OCI-LY7 (cell line): Measurements from ENCODE around the gene TPCN2. TPM values are rescaled to one million over a fixed set of nuclear protein-coding genes. Genes with fewer than 3 reads are reported as not detected.

Source experiments
- BruUV-seq: library from RNA; stranded (reverse); fragments of 400-500 nt; replicated peaks from 2 replicates; lab custom pipeline; 2021; lab: Mats Ljungman, UMichigan
- CTCF ChIA-PET: fragments of 300-600 bp; sonication (Branson Sonifier 250); formaldehyde crosslinking; loops from one replicate; lab custom pipeline; 2022; ENCODE audit warnings: antibody characterized with exemption; ENCODE audit not compliant: unreplicated experiment; lab: Charles Lee
- POLR2A ChIA-PET: fragments of 300-600 bp; sonication (Branson Sonifier 250); formaldehyde crosslinking; loops from one replicate; lab custom pipeline; 2022; ENCODE audit warnings: antibody characterized with exemption; lab: Charles Lee
- DNase-seq: peaks from one replicate; pipeline ENCODE4 v3.0.0-alpha.2; 2015; ENCODE audit warnings: low spot score
- H2AFZ ChIP-seq: fragments of 200-600 bp; sonication (generic), shearing (Covaris generic); 2 replicates; pipeline ENCODE4 v1.6.1; 2014; ENCODE audit warnings: mild to moderate bottlenecking, antibody characterized with exemption, low read length, moderate library complexity
- H3K27ac ChIP-seq: fragments of 200-600 bp; sonication (generic); 2 replicates; pipeline ENCODE4 v1.5.1; 2014; ENCODE audit warnings: mixed run types, low read depth, mild to moderate bottlenecking, moderate library complexity, low read length, inconsistent platforms; ENCODE audit not compliant: poor library complexity, severe bottlenecking
- H3K36me3 ChIP-seq: fragments of 200-600 bp; sonication (generic); 2 replicates; pipeline ENCODE4 v1.6.1; 2014; ENCODE audit warnings: mild to moderate bottlenecking, antibody characterized with exemption, low read length, moderate library complexity, mixed read lengths; ENCODE audit not compliant: insufficient read depth
- H3K4me1 ChIP-seq: fragments of 200-600 bp; sonication (generic); 2 replicates; pipeline ENCODE4 v1.5.1; 2014; ENCODE audit warnings: mild to moderate bottlenecking, low read length; ENCODE audit not compliant: insufficient read depth, poor library complexity, severe bottlenecking
- H3K4me2 ChIP-seq: fragments of 200-600 bp; sonication (generic); 2 replicates; pipeline ENCODE4 v1.6.1; 2014; ENCODE audit warnings: mild to moderate bottlenecking, low read length
- H3K4me3 ChIP-seq: fragments of 200-600 bp; sonication (generic); 2 replicates; pipeline ENCODE4 v1.5.1; 2014; ENCODE audit warnings: mild to moderate bottlenecking, low read depth, low read length; ENCODE audit not compliant: poor library complexity, severe bottlenecking
- H3K79me2 ChIP-seq: fragments of 200-600 bp; sonication (generic); 2 replicates; pipeline ENCODE4 v1.6.1; 2016; ENCODE audit warnings: low read depth, mild to moderate bottlenecking, low read length, moderate library complexity, mixed read lengths; ENCODE audit not compliant: insufficient read depth
- H3K9me2 ChIP-seq: fragments of 200-600 bp; sonication (generic); 2 replicates; pipeline ENCODE4 v1.6.1; 2016; ENCODE audit warnings: mild to moderate bottlenecking, low read length, mixed read lengths; ENCODE audit not compliant: insufficient read depth
- H3K9me3 ChIP-seq: fragments of 200-600 bp; sonication (generic); 2 replicates; pipeline ENCODE4 v1.6.1; 2014; ENCODE audit warnings: mild to moderate bottlenecking, mixed run types, low read length, mixed read lengths
- H4K20me1 ChIP-seq: fragments of 200-600 bp; sonication (generic); 2 replicates; pipeline ENCODE4 v1.6.1; 2014; ENCODE audit warnings: mild to moderate bottlenecking, antibody characterized with exemption, low read length, moderate library complexity, mixed read lengths; ENCODE audit not compliant: insufficient read depth
- EZH2phosphoT487 ChIP-seq: fragments of 200-600 bp; sonication (generic); IDR thresholded peaks from 2 replicates; pipeline ENCODE4 v1.6.1; 2018; ENCODE audit warnings: low read depth, borderline replicate concordance, mild to moderate bottlenecking, mixed run types, antibody characterized with exemption, low read length, moderate library complexity, mixed read lengths
- intact Hi-C: fragments of 100-400 bp; cut with micrococcal nuclease; formaldehyde crosslinking; loops from one replicate; pipeline ENCODE4 v1.10.0; 2022; ENCODE audit not compliant: unreplicated experiment
- total RNA-seq, 2 experiments: library from RNA; depleted of rRNA in 1 of 2; stranded (reverse); fragments of >200 nt in 1 of 2; shearing (Covaris generic) in 1 of 2; gene quantifications; 2 replicates each; pipeline ENCODE4 v1.2.3, GENCODE V29; 2014 to 2022
- TF ChIP-seq, protein P1 (sequence below): fragments of 200-600 bp; sonication (generic); conservative IDR thresholded peaks from 2 replicates; pipeline ENCODE4 v1.5.1; 2014; ENCODE audit warnings: mild to moderate bottlenecking, antibody characterized with exemption, low read length, moderate library complexity, mixed read lengths

TPCN2 gene
- total RNA-seq, 2 experiments from 2014 or later = 21.5 to 65.2 TPM

DNA sequence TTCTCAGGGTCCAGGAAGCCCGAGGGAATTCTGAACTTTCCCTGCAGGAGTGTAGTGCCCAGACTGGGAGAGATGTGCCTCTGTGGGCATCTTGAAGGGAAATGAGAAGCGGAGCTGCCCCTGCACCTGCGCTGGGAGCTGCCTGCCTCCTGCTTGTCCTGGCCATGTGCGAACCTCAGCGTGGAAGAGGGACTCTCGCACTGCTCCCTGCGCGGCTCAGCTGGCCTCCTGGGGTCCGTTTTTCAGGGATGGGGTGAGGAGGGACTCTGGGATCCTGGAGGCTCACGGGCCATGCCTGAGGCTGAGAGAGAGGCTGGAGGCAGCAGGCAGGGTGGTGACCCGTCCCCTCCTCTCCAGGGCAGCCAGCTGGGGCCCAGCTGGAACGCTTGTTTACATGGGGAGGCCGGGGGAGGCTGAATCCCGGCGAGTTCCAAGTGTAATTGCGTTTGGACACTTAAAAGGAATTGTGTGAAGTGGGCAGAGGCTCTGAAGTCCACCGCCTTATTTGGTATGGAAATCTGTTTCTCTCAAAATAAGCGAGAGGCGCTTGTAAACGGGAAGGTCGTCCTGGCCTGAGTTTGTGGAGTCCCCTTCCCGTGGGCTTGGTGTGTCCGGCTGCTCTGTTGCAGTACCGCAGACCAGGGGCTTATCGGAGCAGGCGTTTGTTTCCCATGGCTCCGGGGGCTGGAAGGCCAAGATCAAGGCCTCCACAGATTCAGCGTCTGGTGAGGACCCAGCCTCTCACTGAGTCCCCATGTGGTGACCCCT is 34.5 kb upstream of the TPCN2 start:
- H3K9me2 ChIP-seq = no peaks in the 10 kb centered on the region
- H3K27ac ChIP-seq = no peak overlapping the region
- H3K36me3 ChIP-seq = no peaks in the 10 kb centered on the region
- no peaks in the 10 kb centered on the region for H3K79me2 ChIP-seq
- no TSS peak for BruUV-seq
- no peak for DNase-seq
- H2AFZ ChIP-seq = no peak overlapping the region
- no peaks in the 10 kb centered on the region for H3K9me3 ChIP-seq
- intact Hi-C loops = no loop called here
- ChIA-PET POLR2A (no interaction called here), CTCF (no interaction called here)
- H4K20me1 ChIP-seq = no peaks in the 10 kb centered on the region
- H3K4me1 ChIP-seq = peaks cover 6% of the 10 kb centered on the region
- TF ChIP-seq EZH2phosphoT487 = no peak
- TF ChIP-seq, protein P1, sequence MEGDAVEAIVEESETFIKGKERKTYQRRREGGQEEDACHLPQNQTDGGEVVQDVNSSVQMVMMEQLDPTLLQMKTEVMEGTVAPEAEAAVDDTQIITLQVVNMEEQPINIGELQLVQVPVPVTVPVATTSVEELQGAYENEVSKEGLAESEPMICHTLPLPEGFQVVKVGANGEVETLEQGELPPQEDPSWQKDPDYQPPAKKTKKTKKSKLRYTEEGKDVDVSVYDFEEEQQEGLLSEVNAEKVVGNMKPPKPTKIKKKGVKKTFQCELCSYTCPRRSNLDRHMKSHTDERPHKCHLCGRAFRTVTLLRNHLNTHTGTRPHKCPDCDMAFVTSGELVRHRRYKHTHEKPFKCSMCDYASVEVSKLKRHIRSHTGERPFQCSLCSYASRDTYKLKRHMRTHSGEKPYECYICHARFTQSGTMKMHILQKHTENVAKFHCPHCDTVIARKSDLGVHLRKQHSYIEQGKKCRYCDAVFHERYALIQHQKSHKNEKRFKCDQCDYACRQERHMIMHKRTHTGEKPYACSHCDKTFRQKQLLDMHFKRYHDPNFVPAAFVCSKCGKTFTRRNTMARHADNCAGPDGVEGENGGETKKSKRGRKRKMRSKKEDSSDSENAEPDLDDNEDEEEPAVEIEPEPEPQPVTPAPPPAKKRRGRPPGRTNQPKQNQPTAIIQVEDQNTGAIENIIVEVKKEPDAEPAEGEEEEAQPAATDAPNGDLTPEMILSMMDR = no peak
- no peak overlapping the region for H3K4me3 ChIP-seq
- no peak overlapping the region for H3K4me2 ChIP-seq

DNA sequence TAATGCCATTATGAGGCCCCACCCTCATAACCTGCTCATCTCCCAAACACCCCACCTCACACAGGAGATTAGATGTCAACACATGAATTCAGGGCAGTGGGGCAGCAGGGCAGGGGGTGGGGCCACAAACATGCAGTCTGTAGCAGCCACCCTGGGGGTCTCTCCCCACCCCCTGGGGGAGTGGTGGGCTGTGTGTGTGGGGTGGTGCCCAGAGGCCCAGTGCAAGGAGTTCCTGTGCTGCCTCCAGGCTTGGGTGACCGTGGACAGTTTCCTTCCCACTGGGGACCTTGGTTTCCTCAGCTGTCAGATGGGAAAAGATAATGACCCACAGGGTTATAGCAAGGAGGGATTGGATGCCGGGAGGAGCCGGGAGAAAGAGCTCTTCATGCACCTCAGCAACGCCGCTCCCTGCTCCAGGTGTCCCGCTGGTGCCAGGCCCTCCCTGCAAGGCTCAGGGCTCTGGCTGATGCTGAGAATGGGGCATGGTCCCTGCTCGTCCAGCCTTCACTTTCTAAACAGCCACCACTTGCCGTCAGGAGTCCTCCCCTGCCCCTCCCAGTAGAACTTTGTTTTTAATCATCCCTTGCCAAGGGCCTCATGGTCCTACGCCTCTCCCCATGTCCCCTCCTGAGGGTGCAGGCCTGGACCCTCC is 33.7 kb upstream of the TPCN2 start:
- no peak overlapping the region for H2AFZ ChIP-seq
- H3K9me2 ChIP-seq = no peaks in the 10 kb centered on the region
- intact Hi-C loops = no loop called here
- H3K79me2 ChIP-seq = no peaks in the 10 kb centered on the region
- H3K4me1 ChIP-seq = peaks cover 6% of the 10 kb centered on the region
- no peak for DNase-seq
- no peaks in the 10 kb centered on the region for H3K36me3 ChIP-seq
- ChIA-PET POLR2A (no interaction called here), CTCF (no interaction called here)
- TF ChIP-seq EZH2phosphoT487 = no peak
- TF ChIP-seq, protein P1 = no peak
- H3K4me2 ChIP-seq = no peak overlapping the region
- H3K4me3 ChIP-seq = no peak overlapping the region
- BruUV-seq = no TSS peak
- no peaks in the 10 kb centered on the region for H3K9me3 ChIP-seq
- no peaks in the 10 kb centered on the region for H4K20me1 ChIP-seq
- no peak overlapping the region for H3K27ac ChIP-seq

DNA sequence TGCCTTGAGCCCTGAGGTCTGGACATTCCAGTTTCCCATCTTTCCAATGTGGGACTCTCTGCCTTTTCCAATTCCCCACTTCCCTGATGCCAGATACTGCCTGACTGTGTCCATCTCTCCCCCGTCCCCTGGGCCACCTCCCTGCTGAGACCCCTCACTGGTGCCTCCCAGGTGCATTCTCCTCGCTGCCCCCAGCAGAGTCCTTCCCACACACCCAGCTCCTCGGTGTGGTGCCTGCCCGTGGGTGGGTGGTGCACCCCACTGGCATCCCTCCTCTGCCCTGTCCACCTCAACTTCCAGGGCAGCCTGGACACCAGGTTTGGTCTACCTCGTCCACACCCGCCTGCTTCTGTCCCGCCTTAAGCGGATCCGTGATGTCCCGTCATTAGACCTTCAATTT is 30.8 kb upstream of the TPCN2 start:
- Histone ChIP-seq H4K20me1 (no peaks in the 10 kb centered on the region), H3K9me3 (no peaks in the 10 kb centered on the region), H3K79me2 (no peaks in the 10 kb centered on the region), H3K4me1 (no peaks in the 10 kb centered on the region), H3K27ac (no peak overlapping the region), H3K9me2 (no peaks in the 10 kb centered on the region), H3K4me2 (no peak overlapping the region), H3K36me3 (no peaks in the 10 kb centered on the region), H2AFZ (no peak overlapping the region), H3K4me3 (no peak overlapping the region)
- no peak for DNase-seq
- no TSS peak for BruUV-seq
- POLR2A ChIA-PET = no interaction called here
- CTCF ChIA-PET = no interaction called here
- intact Hi-C loops = no loop called here
- no peak for TF ChIP-seq EZH2phosphoT487
- TF ChIP-seq, protein P1 = no peak
